Left hindlimb (tissue), 1 donor: Measurements from ENCODE around the gene TTC7B.

ENCODE experiments used
- DNase-seq: peaks from one replicate; pipeline ENCODE4 v3.0.0-alpha.2; 2018

TTC7B gene

GRCh38 chr14:90699016-90699415 lies 117.2 kb downstream of the TTC7B start:
- no peak for DNase-seq

- DNase-seq, result peak; percentile 72
Observed at GRCh38 chr14:90698379-90698869, 117.8 kb downstream of the TTC7B start.

DNA sequence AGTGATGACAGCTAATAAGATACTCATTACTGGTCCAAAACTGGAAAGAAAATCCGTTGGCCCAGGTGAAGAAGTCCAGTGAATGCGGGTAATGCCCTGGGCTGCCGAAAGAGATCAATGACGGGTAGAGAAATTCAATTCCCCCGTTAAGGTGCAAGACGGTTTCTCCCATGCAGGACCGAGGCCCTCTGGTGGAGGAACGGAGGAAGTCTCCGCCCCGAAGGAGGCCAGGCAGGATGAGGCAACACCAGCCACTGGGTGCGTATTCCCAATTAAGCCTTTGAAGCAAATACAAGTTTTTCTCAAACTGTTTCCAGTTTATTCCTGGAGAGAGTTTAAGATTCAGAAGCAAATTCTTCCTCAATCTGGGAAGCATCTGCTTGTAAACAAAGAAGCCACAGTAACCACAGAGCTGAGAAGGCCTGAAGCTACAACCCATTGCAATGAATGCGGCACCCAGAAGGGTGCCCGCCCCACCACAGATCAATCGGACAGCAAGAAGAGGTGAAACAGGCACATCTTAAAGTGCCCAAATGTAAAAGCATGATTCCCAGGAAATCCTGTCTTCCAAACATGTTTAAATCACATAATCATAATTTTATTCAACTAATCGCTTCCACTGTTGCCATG lies 118.5 kb downstream of the TTC7B start:
- DNase-seq, result peak; percentile 80

GRCh38 chr14:90697132-90697531 lies 119.1 kb downstream of the TTC7B start:
- no peak for DNase-seq

- DNase-seq, result no peak
Observed at GRCh38 chr14:90696720-90697119, 119.5 kb downstream of the TTC7B start.

- DNase-seq, result no peak
Observed at GRCh38 chr14:90695997-90696660, 120.1 kb downstream of the TTC7B start.

DNA sequence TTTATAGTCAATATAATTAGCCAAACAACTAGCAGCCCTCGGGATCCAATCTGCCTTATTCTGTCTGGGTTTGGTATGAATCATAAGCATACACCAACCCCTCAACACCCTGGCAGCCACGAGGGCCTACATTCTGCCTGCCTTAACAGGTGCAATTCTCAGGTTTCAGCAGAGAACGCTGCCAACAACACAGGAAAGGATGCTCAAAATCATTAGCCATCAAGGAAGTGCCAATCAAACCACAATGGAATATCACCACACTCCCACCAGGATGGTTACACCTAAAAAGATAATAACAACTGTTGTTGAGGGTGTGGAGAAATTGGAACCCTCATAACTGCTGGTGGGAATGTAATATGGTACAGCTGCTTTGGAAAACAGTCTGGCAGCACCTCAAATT lies 122.8 kb downstream of the TTC7B start:
- DNase-seq, result no peak

- no peak for DNase-seq
Observed at GRCh38 chr14:90692826-90693225, 123.4 kb downstream of the TTC7B start.

DNA sequence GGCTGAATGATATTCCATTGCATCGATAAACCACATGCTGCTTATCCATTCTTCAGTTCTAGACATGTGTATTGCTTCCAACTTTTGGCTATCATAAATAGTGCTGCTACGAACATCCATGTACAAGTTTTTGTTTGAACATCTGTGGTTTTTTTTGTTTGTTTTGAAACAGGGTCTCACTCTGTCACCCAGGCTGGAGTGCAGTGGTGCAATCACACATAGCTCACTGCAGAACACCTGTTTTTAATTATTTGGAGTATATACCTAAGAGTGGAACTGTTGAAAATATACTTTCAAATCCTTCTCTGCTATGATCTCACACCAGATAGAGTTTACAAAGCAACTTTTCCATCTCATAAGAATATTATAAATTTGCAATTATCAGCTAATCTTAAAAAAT lies 124.2 kb downstream of the TTC7B start:
- DNase-seq, result no peak

DNA sequence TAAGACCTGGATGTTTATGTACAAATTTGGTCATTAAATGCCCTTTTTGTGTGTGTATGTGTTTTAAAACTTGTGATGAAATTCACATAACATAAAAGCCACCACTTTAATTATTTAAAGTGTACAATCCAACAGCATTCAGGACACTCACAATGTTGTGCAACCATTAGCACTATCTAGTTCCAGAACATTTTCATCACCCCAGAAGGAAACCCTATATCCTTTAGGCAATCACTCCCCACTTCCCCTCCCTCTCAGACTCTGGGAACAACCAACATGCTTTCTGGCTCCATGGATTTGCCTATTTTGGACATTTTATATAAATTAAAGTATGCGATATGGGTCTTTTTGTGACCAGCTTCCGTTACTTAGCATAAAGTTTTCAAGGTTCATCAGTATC lies 124.6 kb downstream of the TTC7B start:
- no peak for DNase-seq

DNA sequence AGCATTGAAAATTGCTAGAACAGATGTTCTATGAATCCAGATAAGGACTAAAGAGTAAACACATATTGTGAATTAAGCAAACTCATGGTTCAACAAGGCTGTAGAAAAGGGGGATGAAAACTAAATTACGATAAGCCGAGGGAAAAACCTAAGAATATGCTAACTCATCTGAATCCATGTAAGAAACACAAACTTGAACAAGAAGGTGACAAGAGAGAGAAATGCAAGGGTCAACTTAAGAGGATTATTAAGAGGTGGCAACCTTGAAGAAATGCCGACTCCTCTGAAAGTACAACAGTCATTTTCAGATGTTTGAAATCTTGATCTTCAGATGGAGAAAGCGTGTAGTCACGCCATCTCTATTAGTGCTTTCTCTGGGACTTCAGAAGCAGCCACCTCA lies 128.6 kb downstream of the TTC7B start:
- DNase-seq, result no peak

GRCh38 chr14:90682615-90683014 lies 133.6 kb downstream of the TTC7B start:
- no peak for DNase-seq

- no peak for DNase-seq
Observed at GRCh38 chr14:90681929-90682328, 134.3 kb downstream of the TTC7B start.

GRCh38 chr14:90678846-90679362 lies 137.3 kb downstream of the TTC7B start:
- DNase-seq, result no peak

- no peak for DNase-seq
Observed at GRCh38 chr14:90678420-90678819, 137.8 kb downstream of the TTC7B start.

- DNase-seq, result no peak
Observed at GRCh38 chr14:90677484-90678050, 138.7 kb downstream of the TTC7B start.

- DNase-seq, result no peak
Observed at GRCh38 chr14:90676912-90677311, 139.3 kb downstream of the TTC7B start.

- no peak for DNase-seq
Observed at GRCh38 chr14:90676356-90676755, 139.9 kb downstream of the TTC7B start.

DNA sequence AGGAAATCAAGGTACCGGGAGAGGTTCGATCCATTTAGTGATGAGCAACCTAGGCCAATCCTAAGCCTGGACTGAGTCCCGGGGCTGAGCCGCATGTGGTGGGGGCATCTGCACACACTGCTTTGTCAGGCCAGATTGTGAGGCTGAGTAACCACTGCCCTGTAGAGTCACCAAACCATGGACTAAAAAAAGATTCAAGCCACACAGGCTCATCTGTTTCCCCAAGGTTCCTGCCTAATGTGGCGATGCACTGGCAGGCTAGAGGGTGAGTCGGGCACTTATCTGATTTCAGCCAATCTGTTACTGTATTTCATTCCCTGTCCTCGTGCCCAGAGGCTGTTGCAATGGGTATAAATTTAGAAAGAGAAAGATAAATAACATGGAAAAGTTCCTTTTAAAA lies 140.8 kb downstream of the TTC7B start:
- DNase-seq, result no peak

GRCh38 chr14:90674716-90675115 lies 141.5 kb downstream of the TTC7B start:
- no peak for DNase-seq

DNA sequence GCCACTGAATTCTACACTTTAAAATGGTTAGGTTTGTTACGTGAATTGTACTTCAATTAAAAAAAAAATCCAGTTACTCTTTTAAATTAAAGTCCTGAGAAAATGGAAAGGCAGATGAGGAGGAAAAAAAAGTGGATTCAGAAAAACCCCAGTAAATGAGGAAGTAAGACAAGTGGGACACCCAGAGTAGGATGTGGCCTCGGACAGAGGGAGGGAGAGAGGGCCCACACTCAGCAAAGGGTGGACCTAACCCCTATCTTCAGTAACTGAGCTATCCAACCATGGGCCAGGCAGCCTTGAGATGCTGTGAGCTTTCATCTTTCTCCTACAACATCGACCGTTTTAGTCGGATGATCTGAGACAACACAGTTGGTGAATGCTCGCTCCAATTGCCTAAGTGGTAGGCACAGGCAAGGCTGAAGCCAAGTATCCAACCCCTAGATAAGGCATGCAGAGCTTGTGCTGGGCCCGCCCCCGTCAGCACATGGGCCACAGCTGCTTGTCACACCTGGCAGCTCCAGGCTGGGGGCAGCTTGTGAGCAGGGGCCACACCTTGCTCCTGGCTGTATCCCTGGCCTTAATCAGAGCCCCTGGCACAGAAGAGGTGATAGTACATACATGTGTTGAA lies 142.1 kb downstream of the TTC7B start:
- no peak for DNase-seq

DNA sequence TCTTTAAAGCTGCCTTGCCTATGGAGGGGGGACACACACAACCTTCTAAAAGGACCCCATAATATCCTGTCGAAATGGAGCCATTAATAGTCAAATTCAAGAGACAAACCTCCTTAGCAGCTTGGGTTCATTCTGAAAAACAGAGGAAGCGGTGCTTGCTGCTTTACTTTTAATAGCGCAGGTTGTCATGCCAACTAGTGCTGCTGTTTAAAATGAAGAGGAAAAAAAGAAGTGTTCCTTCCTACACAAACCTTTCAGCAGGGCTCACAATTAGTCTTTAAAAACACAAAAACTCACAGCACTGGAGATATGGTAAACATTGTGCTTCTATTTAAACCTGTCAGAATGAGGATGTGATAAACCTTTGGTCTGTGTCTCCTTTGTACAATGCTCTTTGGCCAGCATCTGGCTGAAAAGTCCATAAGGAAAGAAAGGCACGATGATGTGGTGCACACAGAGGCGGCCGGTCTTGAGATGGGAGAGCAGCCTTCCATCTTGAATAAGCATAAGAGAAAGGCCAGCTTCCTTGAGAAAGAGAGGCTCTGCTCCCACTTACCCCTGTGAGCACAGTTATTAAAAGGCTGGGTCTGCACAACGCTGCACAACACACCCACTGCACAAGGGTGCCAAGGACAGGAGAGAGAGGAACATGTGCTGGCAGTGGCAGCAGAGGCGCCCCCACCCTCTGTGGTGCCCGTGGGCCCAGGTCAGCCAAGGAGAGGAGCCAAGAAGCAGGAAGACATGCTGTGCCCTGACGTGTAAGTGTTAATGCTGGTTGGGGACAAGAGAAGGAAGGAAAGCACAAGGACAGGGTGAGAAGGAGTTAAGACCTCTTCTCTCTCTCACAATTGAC lies 144.6 kb downstream of the TTC7B start:
- DNase-seq, result no peak

DNA sequence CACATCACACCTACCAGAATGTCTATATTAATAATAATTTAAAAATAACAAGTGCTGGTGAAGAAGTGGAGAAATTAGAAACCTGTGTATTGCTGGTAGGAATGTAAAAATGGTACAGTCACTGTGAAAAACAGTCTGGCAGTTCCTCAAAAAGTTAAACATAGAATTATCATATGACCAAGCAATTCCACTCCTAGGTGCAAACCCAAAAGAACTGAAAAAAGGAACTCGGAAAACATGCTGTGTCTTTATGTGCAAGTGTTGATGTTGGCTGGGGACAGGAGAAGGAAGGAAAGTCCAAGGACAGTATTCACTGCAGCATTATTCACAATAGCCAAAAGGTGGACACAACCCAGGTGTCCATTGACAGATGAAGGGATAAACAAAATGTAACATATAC lies 146.5 kb downstream of the TTC7B start:
- no peak for DNase-seq
